WTC11 (cell line): Measurements from ENCODE around the gene LYST. TPM values are rescaled to one million over a fixed set of nuclear protein-coding genes. Genes with fewer than 3 reads are reported as not detected.
"Not testable (repeated sequence)": the region's sequence is repeated elsewhere in the genome, so short reads cannot be mapped to it uniquely, and the experiment has no call there.

Source experiments
- ATAC-seq: fragments of 200-7000 bp; cut with Tn5 transposase; 2 replicates; pipeline ENCODE4 v1.10.0; 2021; ENCODE audit warnings: mild to moderate bottlenecking, moderate library complexity
- Bru-seq: library from RNA; stranded (reverse); fragments of 400-500 nt; gene quantifications from one replicate; lab custom pipeline; 2021; lab: Mats Ljungman, UMichigan
- CTCF ChIA-PET: fragments of 300-600 bp; sonication (Branson Sonifier 250); formaldehyde crosslinking; loops from one replicate; lab custom pipeline; 2021; ENCODE audit warnings: antibody characterized with exemption; lab: Charles Lee
- POLR2A ChIA-PET: fragments of 350-600 bp; sonication (Branson Sonifier 250); formaldehyde crosslinking; loops from one replicate; lab custom pipeline; 2021; ENCODE audit warnings: antibody characterized with exemption; lab: Charles Lee
- DNase-seq: peaks from one replicate; pipeline ENCODE4 v3.0.0; 2021; ENCODE audit warnings: low spot score
- H3K27ac Mint-ChIP-seq: 2 replicates; pipeline ENCODE4 v1.8.0; 2021; ENCODE audit warnings: mixed read lengths
- H3K27me3 Mint-ChIP-seq: 2 replicates; pipeline ENCODE4 v1.8.0; 2021; ENCODE audit warnings: low read depth, mild to moderate bottlenecking, moderate library complexity, mixed read lengths
- H3K36me3 Mint-ChIP-seq: 2 replicates; pipeline ENCODE4 v1.8.0; 2021; ENCODE audit warnings: mixed read lengths
- H3K4me1 Mint-ChIP-seq: 2 replicates; pipeline ENCODE4 v1.8.0; 2022; ENCODE audit warnings: mixed read lengths
- H3K4me3 Mint-ChIP-seq: 2 replicates; pipeline ENCODE4 v1.8.0; 2021; ENCODE audit warnings: mild to moderate bottlenecking, moderate library complexity, mixed read lengths
- H3K9me3 Mint-ChIP-seq: 2 replicates; pipeline ENCODE4 v1.8.0; 2021; ENCODE audit warnings: mixed read lengths
- AFF4 ChIP-seq: sonication (generic); formaldehyde crosslinking; IDR thresholded peaks from 2 replicates; pipeline ENCODE4 v1.8.1; 2023; ENCODE audit warnings: mild to moderate bottlenecking, missing genetic modification reagents, borderline replicate concordance
- ARID4B ChIP-seq: sonication (generic); formaldehyde crosslinking; IDR thresholded peaks from 2 replicates; pipeline ENCODE4 v1.8.0; 2023; ENCODE audit warnings: missing genetic modification reagents, mild to moderate bottlenecking, borderline replicate concordance
- CBFB ChIP-seq: sonication (generic); formaldehyde crosslinking; IDR thresholded peaks from 2 replicates; pipeline ENCODE4 v1.8.1; 2022; ENCODE audit warnings: mild to moderate bottlenecking, low read depth, missing genetic modification reagents
- JAZF1 ChIP-seq: fragments of 250-450 bp; sonication (Bioruptor Pico); IDR thresholded peaks from 2 replicates; pipeline ENCODE4 v1.9.0; 2021; ENCODE audit warnings: moderate library complexity, mild to moderate bottlenecking, inconsistent platforms
- MAX ChIP-seq: sonication (generic); formaldehyde crosslinking; IDR thresholded peaks from 2 replicates; pipeline ENCODE4 v1.8.0; 2022; ENCODE audit warnings: mild to moderate bottlenecking, missing genetic modification reagents
- MXD4 ChIP-seq: fragments of 250-450 bp; sonication (Bioruptor Pico); IDR thresholded peaks from 2 replicates; pipeline ENCODE4 v1.8.0; 2021; ENCODE audit warnings: mild to moderate bottlenecking, moderate library complexity, borderline replicate concordance
- OVOL2 ChIP-seq: fragments of 250-450 bp; sonication (Bioruptor Pico); IDR thresholded peaks from 2 replicates; pipeline ENCODE4 v1.9.0; 2021; ENCODE audit warnings: mild to moderate bottlenecking, borderline replicate concordance
- PRDM15 ChIP-seq: sonication (generic); formaldehyde crosslinking; IDR thresholded peaks from 2 replicates; pipeline ENCODE4 v1.8.0; 2022; ENCODE audit warnings: missing genetic modification reagents
- PREB ChIP-seq: sonication (generic); formaldehyde crosslinking; IDR thresholded peaks from 2 replicates; pipeline ENCODE4 v1.8.1; 2022; ENCODE audit warnings: mild to moderate bottlenecking, missing genetic modification reagents, moderate library complexity, borderline replicate concordance
- SP1 ChIP-seq: sonication (generic); formaldehyde crosslinking; conservative IDR thresholded peaks from 2 replicates; pipeline ENCODE4 v1.8.1; 2022; ENCODE audit warnings: missing genetic modification reagents
- TP53 ChIP-seq: sonication (generic); formaldehyde crosslinking; IDR thresholded peaks from 2 replicates; pipeline ENCODE4 v1.8.1; 2023; ENCODE audit warnings: mild to moderate bottlenecking, missing genetic modification reagents
- ZMAT4 ChIP-seq: fragments of 250-450 bp; sonication (Bioruptor Pico); IDR thresholded peaks from 2 replicates; pipeline ENCODE4 v1.9.0; 2021; ENCODE audit warnings: mild to moderate bottlenecking
- ZNF263 ChIP-seq: sonication (generic); formaldehyde crosslinking; IDR thresholded peaks from 2 replicates; pipeline ENCODE4 v1.8.1; 2022; ENCODE audit warnings: low read depth, mild to moderate bottlenecking, moderate library complexity, missing genetic modification reagents
- long read RNA-seq, 3 experiments: library from RNA in 1 of 3; library from capped mRNA in 1 of 3; library from polyadenylated mRNA in 1 of 3; unstranded in 2 of 3; stranded (forward) in 1 of 3; transcript quantifications; one replicate each; pipeline ENCODE4 v2.0.0, GENCODE V29; 2021
- total RNA-seq: library from RNA; stranded (reverse); gene quantifications from 3 replicates; pipeline ENCODE4 v1.2.3, GENCODE V29; 2021

The LYST gene
- total RNA-seq (0.46 to 0.99 TPM (median 0.59 TPM) in 3 replicates), Bru-seq, nascent RNA (percentile 15 among the genes with signal in this experiment)
- long read RNA-seq, experiment 1, partial matches to known transcripts, result 0 of 2 reads
- long read RNA-seq, experiment 1, other reads (novel, unspliced or antisense), result 2 of 2 reads
- long read RNA-seq, experiment 2, result 0 reads
- long read RNA-seq, experiment 3, result 0 reads

- Mint-ChIP-seq H3K9me3 (no peaks in the 10 kb centered on the region), H3K4me3 (peak within 1 kb of the TSS; percentile 96), H3K27me3 (peaks cover 35% of the 10 kb centered on the region), H3K36me3 (no peaks in the 10 kb centered on the region), H3K27ac (peak within 1 kb of the TSS; percentile 99), H3K4me1 (peaks cover 15% of the 10 kb centered on the region)
- TF ChIP-seq MAX (CRISPR knock-in tag), result 0 out of 2 replicates have a peak, but pooled peaks have one; percentile 35
- TF ChIP-seq PREB, result no peak
- 0 out of 2 replicates have a peak, but pooled peaks have one; percentile 35 for TF ChIP-seq ARID4B (CRISPR knock-in tag)
- no peak for TF ChIP-seq MXD4 (CRISPR knock-in tag)
- ChIA-PET POLR2A (interaction anchor here (1.0 to 1.4 kb wide), 2 partner anchors 24 to 105 kb away, joined by 3 to 4 read pairs; no protein-coding TSS in a partner anchor), CTCF (interaction anchor here (0.6 to 3.3 kb wide), 14 partner anchors 10 to 361 kb away, joined by 3 to 85 read pairs (median 3); no protein-coding TSS in a partner anchor)
- DNase-seq, result peak; percentile 42
- ATAC-seq, result peak; percentile 50
Measured at GRCh38 chr1:235866205-235866912, at the start of gene LYST. Gene LYST, minus strand, starts transcription at chr1:235866906. Its CDS starts 36,489 bp downstream, at chr1:235830417.

- DNase-seq, H3K9me3 Mint-ChIP-seq, H3K27ac Mint-ChIP-seq, H3K4me3 Mint-ChIP-seq, ATAC-seq, CTCF ChIA-PET, POLR2A ChIA-PET, H3K36me3 Mint-ChIP-seq: not testable (repeated sequence)
- Mint-ChIP-seq H3K4me1 (peaks cover 18% of the 10 kb centered on the region), H3K27me3 (peaks cover 27% of the 10 kb centered on the region)
Measured at GRCh38 chr1:235915489-235915888, 48.8 kb upstream of the LYST start.

GRCh38 chr1:235913311-235913710, 46.6 kb upstream of the LYST start:
- H3K27me3 Mint-ChIP-seq, result peaks cover 12% of the 10 kb centered on the region
- no peaks in the 10 kb centered on the region for H3K9me3 Mint-ChIP-seq
- H3K4me1 Mint-ChIP-seq, result peaks cover 11% of the 10 kb centered on the region
- DNase-seq (no peak), ATAC-seq (no peak)
- no peak for TF ChIP-seq SP1 (CRISPR knock-in tag)
- TF ChIP-seq JAZF1 (CRISPR knock-in tag), result no peak
- TF ChIP-seq TP53 (CRISPR knock-in tag), result no peak
- TF ChIP-seq CBFB, result no peak
- no peak for TF ChIP-seq ZNF263
- CTCF ChIA-PET, result no interaction called here
- H3K4me3 Mint-ChIP-seq, result no peak overlapping the region
- H3K36me3 Mint-ChIP-seq, result no peaks in the 10 kb centered on the region
- POLR2A ChIA-PET, result no interaction called here
- no peak overlapping the region for H3K27ac Mint-ChIP-seq

- no peak overlapping the region for H3K4me3 Mint-ChIP-seq
- no peak overlapping the region for H3K27ac Mint-ChIP-seq
- H3K9me3 Mint-ChIP-seq, result no peaks in the 10 kb centered on the region
- H3K4me1 Mint-ChIP-seq, result peaks cover 11% of the 10 kb centered on the region
- no peak for ATAC-seq
- H3K27me3 Mint-ChIP-seq, result no peaks in the 10 kb centered on the region; the same call in 1 of the 2 replicates
- H3K36me3 Mint-ChIP-seq, result no peaks in the 10 kb centered on the region
- CTCF ChIA-PET, result no interaction called here
- POLR2A ChIA-PET, result no interaction called here
- no peak for DNase-seq
- TF ChIP-seq OVOL2 (CRISPR knock-in tag) (no peak), PRDM15 (CRISPR knock-in tag) (no peak), ZMAT4 (no peak), AFF4 (CRISPR knock-in tag) (no peak)
Measured at GRCh38 chr1:235911876-235912275, 45.2 kb upstream of the LYST start.
